Spinal cord (tissue), 10 donors: ENCODE measurements around the gene CYB5D1. TPM values are rescaled to one million over a fixed set of nuclear protein-coding genes. Genes with fewer than 3 reads are reported as not detected.

Experiments used
- DNase-seq, 6 donors: peaks; one replicate each; pipeline versions ENCODE4 v3.0.0 to v3.0.0-alpha.2; 2013 to 2015; ENCODE audit warnings: low spot score in 6 of 6, low read depth in 4 of 6
- H3K27ac ChIP-seq: one replicate; pipeline ENCODE4 v1.5.1; 2013; ENCODE audit warnings: low read depth, low read length, control low read depth
- H3K27me3 ChIP-seq: one replicate; pipeline ENCODE4 v1.6.1; 2013; ENCODE audit warnings: low read length; ENCODE audit not compliant: control insufficient read depth, insufficient read depth
- H3K36me3 ChIP-seq: one replicate; pipeline ENCODE4 v1.6.1; 2013; ENCODE audit warnings: low read length; ENCODE audit not compliant: control insufficient read depth, insufficient read depth
- H3K4me1 ChIP-seq: one replicate; pipeline ENCODE4 v1.6.1; 2013; ENCODE audit warnings: low read length; ENCODE audit not compliant: control insufficient read depth, insufficient read depth
- H3K4me3 ChIP-seq: one replicate; pipeline ENCODE4 v1.5.1; 2013; ENCODE audit warnings: low read depth, low read length, control low read depth
- H3K9me3 ChIP-seq: one replicate; pipeline ENCODE4 v1.6.1; 2013; ENCODE audit warnings: low read length; ENCODE audit not compliant: control insufficient read depth, insufficient read depth
- WGBS: methylation state at CpG from one replicate; pipeline ENCODE4 v1.1.5; 2013; ENCODE audit warnings: missing lambda C conversion rate; ENCODE audit not compliant: insufficient coverage; 5-methylcytosine and 5-hydroxymethylcytosine counted together
- polyA plus RNA-seq, 2 donors: library from polyadenylated mRNA; unstranded; fragments of 120-200 nt; gene quantifications; one replicate each; pipeline ENCODE4 v1.2.1, GENCODE V29; 2013; ENCODE audit not compliant: insufficient read length in 2 of 2
- total RNA-seq, 2 donors: library from RNA; depleted of rRNA in 1 of 2; stranded (reverse); fragments of 120-200 nt in 1 of 2; fragments of >200 nt in 1 of 2; gene quantifications; one replicate each; pipeline versions ENCODE4 v1.2.3 to v1.2.4, GENCODE V29; 2013 to 2014
- donor health status: healthy.

CYB5D1 gene
- total and polyA plus RNA-seq, 4 donors = 8.2 to 21.9 (median 20.6) TPM

DNA sequence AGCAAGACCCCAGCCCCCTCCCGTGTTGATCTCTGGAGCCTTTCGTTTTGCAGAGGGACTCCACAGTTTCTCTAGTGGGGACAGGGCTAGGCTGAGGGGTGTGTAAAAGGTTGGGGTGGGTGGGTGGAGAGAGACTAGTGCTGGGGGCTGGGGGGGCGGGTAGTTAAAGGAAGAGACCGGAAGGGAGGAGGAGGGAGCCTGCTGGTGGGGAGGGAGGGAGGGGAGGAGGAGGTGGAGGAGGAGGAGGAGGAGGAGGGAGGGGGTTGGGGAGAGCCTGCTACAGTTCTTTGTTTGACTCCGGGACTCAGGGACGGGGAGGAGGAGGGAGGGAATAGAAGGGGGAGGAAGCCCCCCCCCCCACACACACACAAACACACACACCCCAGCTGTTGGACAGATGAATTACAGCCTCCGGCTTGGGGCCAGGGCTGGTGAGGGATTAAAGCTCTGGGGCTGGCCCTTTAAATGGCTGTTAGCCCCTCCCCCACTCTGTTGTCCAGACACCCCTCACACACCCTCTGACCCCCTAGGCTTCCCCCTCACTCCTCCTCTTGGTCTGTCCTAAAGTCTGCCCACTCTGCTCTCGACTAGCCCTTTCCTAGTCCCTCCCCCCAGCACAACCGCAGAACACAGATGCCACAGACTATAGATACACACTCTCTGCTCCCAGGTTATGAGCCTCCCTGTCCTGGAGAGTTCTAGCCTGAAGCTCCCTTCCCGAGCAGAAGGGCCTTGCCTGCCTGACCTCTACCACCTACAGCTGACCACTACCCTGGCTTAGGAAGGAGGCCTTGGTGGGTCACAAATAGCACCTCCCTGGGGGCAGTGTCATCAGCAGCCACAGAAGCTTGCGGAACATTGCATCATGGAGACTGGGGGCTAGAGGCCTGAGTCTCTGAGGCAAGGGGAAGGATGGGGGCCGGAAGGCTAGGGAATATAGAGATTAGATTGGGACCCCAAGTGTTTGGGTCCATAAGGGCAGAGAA lies 19.4 kb upstream of the CYB5D1 start:
- peak overlapping the region; percentile 36 for H3K4me3 ChIP-seq
- H3K27me3 ChIP-seq = no peaks in the 10 kb centered on the region
- peak overlapping the region; percentile 79 for H3K27ac ChIP-seq
- peak in 3 of 6 donors; percentile 43 to 94 (median 90) for DNase-seq
- H3K4me1 ChIP-seq = peaks cover 69% of the 10 kb centered on the region
- no peaks in the 10 kb centered on the region for H3K9me3 ChIP-seq
- H3K36me3 ChIP-seq = peaks cover under 1% of the 10 kb centered on the region
- 22% methylated on average over 5 of the region's 12 CpGs for WGBS

DNA sequence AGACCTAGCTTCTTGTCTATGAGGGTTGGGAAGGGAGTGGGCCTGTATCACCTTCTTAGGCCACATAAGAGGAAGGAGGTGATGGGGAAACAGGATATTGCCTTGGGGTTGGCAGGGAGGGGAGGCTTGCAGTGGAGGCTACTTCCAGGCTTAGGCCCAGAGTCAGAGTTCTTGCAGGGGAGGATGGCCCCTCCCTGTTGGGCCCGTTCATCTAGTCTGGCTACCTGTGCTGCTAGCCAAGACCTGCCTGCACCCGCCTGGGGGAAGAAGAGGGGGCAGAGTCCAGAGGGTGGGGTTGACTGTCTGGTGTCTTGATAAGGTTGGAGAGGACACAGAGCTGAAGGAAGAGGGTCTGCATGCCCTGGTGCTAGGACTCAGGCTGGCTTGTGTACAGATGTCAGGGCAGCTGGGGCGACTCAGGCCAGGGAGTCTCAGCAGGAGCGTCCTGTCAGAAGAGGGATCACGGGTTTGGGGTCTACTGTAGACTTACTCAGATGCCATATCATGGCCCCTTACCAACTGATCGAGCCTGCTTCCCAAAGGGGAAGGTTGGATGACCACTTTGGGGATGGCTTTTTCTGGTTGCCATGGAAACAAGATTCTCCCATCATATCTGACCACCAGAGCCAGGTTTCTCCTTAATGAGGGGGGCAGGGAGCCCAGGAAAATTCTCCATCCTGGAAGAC lies 18.5 kb upstream of the CYB5D1 start:
- Histone ChIP-seq H3K27me3 (no peaks in the 10 kb centered on the region), H3K4me3 (no peak overlapping the region), H3K36me3 (peaks cover 5% of the 10 kb centered on the region), H3K27ac (peak overlapping the region; percentile 36), H3K4me1 (peaks cover 69% of the 10 kb centered on the region), H3K9me3 (no peaks in the 10 kb centered on the region)
- 61% methylated on average over 4 of the region's 6 CpGs for WGBS
- no peak for DNase-seq

GRCh38 chr17:7839876-7840261 lies 17.9 kb upstream of the CYB5D1 start:
- no peak overlapping the region for H3K27ac ChIP-seq
- peak in 2 of 6 donors; percentile 73 to 87 for DNase-seq
- peak overlapping the region; percentile 3 for H3K4me3 ChIP-seq
- 11% methylated on average over 2 of the region's 2 CpGs for WGBS
- H3K4me1 ChIP-seq = peaks cover 68% of the 10 kb centered on the region
- H3K9me3 ChIP-seq = no peaks in the 10 kb centered on the region
- no peaks in the 10 kb centered on the region for H3K27me3 ChIP-seq
- peaks cover 6% of the 10 kb centered on the region for H3K36me3 ChIP-seq

- Histone ChIP-seq H3K27me3 (no peaks in the 10 kb centered on the region), H3K9me3 (no peaks in the 10 kb centered on the region), H3K4me1 (peaks cover 72% of the 10 kb centered on the region), H3K4me3 (peak overlapping the region; percentile 3), H3K36me3 (peaks cover 12% of the 10 kb centered on the region), H3K27ac (peak overlapping the region; percentile 98)
- no peak for DNase-seq
- WGBS = 50% methylated on average over 1 of the region's 1 CpG
These were observed 17.4 kb upstream of the CYB5D1 start for GRCh38 chr17:7840441-7840840.

DNA sequence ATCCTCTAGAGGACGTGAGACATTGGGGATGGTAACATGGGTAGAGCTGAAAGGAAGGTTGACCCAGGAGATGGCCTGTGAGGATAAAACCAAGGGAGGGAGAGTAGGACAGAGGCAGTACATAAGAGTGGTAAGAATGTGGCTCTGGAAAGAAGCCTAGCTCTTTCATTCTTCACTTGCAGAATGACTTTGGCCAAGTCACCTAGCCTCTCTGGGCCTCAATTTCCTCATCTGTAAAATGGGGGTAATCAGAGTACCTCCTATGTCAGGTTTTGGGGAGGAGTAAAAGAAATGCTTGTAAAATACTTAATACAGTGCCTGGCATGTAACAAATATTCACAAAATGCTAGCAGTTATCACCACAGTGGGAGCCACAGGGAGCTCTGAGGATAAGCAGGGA lies 16.9 kb upstream of the CYB5D1 start:
- WGBS = no CpG with 5 or more reads among the region's 1 CpG
- Histone ChIP-seq H3K27me3 (no peaks in the 10 kb centered on the region), H3K9me3 (no peaks in the 10 kb centered on the region), H3K4me1 (peaks cover 74% of the 10 kb centered on the region), H3K27ac (peak overlapping the region; percentile 98), H3K36me3 (peaks cover 16% of the 10 kb centered on the region), H3K4me3 (peak overlapping the region; percentile 92)
- DNase-seq = no peak

DNA sequence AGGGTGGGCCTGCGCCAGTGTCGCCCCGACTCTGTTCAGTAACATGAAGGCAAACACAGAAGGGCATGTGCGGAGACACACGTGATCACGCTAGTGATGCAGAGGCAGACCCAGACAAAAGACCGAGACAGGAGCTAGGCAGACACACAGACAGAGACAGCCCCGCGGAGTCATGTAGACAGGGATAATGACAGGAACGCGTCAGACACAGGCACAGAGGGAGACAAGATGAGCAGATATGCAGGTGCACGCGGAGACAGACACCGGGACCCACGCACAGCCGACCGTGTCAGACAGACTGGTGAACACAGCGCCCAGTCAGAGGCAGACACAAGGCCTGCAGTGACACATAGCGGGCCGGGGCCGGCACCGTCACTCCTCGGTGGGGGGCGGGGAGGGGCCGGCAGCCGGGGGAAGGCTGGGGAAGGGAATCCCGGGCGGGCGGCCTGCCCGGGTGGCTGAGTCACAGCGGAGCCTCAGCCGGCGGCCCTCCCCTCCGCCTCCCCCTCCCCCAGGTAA lies 16.3 kb upstream of the CYB5D1 start:
- H3K4me3 ChIP-seq = peak overlapping the region; percentile 92
- H3K36me3 ChIP-seq = peaks cover 22% of the 10 kb centered on the region
- peaks cover 68% of the 10 kb centered on the region for H3K4me1 ChIP-seq
- no peaks in the 10 kb centered on the region for H3K9me3 ChIP-seq
- peak in 3 of 6 donors; percentile 45 to 92 (median 87) for DNase-seq
- H3K27ac ChIP-seq = peak overlapping the region; percentile 98
- WGBS = under 1% methylated on average over 34 of the region's 34 CpGs
- H3K27me3 ChIP-seq = no peaks in the 10 kb centered on the region

- WGBS = under 1% methylated on average over 37 of the region's 46 CpGs
- no peaks in the 10 kb centered on the region for H3K9me3 ChIP-seq
- H3K27ac ChIP-seq = peak overlapping the region; percentile 98
- no peaks in the 10 kb centered on the region for H3K27me3 ChIP-seq
- peak in 4 of 6 donors; percentile 87 to 98 (median 96) for DNase-seq
- H3K4me1 ChIP-seq = peaks cover 63% of the 10 kb centered on the region
- peak overlapping the region; percentile 92 for H3K4me3 ChIP-seq
- peaks cover 27% of the 10 kb centered on the region for H3K36me3 ChIP-seq
These were observed 15.9 kb upstream of the CYB5D1 start for GRCh38 chr17:7841915-7842379.

GRCh38 chr17:7842380-7843256 lies 15.2 kb upstream of the CYB5D1 start:
- WGBS = under 1% methylated on average over 46 of the region's 47 CpGs
- DNase-seq = peak in 2 of 6 donors; percentile 44 to 74
- Histone ChIP-seq H3K9me3 (no peaks in the 10 kb centered on the region), H3K27ac (peak overlapping the region; percentile 98), H3K36me3 (peaks cover 33% of the 10 kb centered on the region), H3K4me3 (peak overlapping the region; percentile 92), H3K27me3 (no peaks in the 10 kb centered on the region), H3K4me1 (peaks cover 61% of the 10 kb centered on the region)

DNA sequence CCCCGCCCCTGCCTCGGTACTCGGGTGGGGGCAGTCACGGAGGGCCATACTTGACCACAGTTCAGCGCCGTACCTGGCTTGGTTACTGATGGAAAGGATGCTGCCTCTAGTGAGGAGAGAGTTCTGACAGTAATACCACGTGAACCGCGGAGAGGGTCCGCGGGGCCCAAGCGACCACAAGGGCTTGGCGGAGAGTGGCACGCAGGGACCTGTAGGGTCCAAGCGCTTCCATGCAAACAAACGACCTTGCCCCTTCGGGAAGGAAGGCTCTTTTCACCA lies 14.6 kb upstream of the CYB5D1 start:
- DNase-seq = peak in 1 of 6 donors; percentile 33
- Histone ChIP-seq H3K4me3 (peak overlapping the region; percentile 92), H3K4me1 (peaks cover 61% of the 10 kb centered on the region), H3K9me3 (no peaks in the 10 kb centered on the region), H3K36me3 (peaks cover 39% of the 10 kb centered on the region), H3K27me3 (no peaks in the 10 kb centered on the region), H3K27ac (peak overlapping the region; percentile 98)
- under 1% methylated on average over 17 of the region's 17 CpGs for WGBS
